Lung (tissue), 12 donors: Measurements from ENCODE around the gene TNK2. TPM values are rescaled to one million over a fixed set of nuclear protein-coding genes. Genes with fewer than 3 reads are reported as not detected.
"Not testable (repeated sequence)": the region's sequence is repeated elsewhere in the genome, so short reads cannot be mapped to it uniquely, and the experiment has no call there.

Experiments
- ATAC-seq: fragments of 200-7000 bp; cut with Tn5 transposase; one replicate; pipeline ENCODE4 v1.9.1; 2020; ENCODE audit warnings: moderate number of reproducible peaks; ENCODE audit not compliant: insufficient read depth, low FRiP score
- DNase-seq, 3 donors: peaks; one replicate each; pipeline ENCODE4 v3.0.0-alpha.2; 2013 to 2017
- H3K27ac ChIP-seq, 2 donors: one replicate each; pipeline ENCODE4 v1.5.1; 2013; ENCODE audit warnings: mild to moderate bottlenecking in 2 of 2, moderate library complexity in 2 of 2, control low read depth in 1 of 2, inconsistent platforms in 1 of 2, low read depth in 1 of 2, low read length in 1 of 2
- H3K27me3 ChIP-seq, 3 donors: one replicate each; pipeline ENCODE4 v1.5.1; 2013; ENCODE audit warnings: low read length in 2 of 3; ENCODE audit not compliant: control insufficient read depth in 3 of 3, insufficient read depth in 3 of 3
- H3K36me3 ChIP-seq, 4 donors: one replicate each; pipeline ENCODE4 v1.5.1; 2013; ENCODE audit warnings: low read length in 4 of 4, mild to moderate bottlenecking in 1 of 4, moderate library complexity in 1 of 4; ENCODE audit not compliant: control insufficient read depth in 4 of 4, insufficient read depth in 4 of 4
- H3K4me1 ChIP-seq, 5 donors: one replicate each; pipeline ENCODE4 v1.5.1; 2013; ENCODE audit warnings: low read length in 5 of 5, mild to moderate bottlenecking in 2 of 5, moderate library complexity in 1 of 5; ENCODE audit not compliant: control insufficient read depth in 5 of 5, insufficient read depth in 5 of 5
- H3K4me3 ChIP-seq: one replicate; pipeline ENCODE4 v1.5.1; 2013; ENCODE audit warnings: mild to moderate bottlenecking, control low read depth, moderate library complexity
- H3K9ac ChIP-seq, 2 donors: one replicate each; pipeline ENCODE4 v1.5.1; 2013; ENCODE audit warnings: low read length in 2 of 2, control low read depth in 1 of 2; ENCODE audit not compliant: insufficient read depth in 1 of 2
- H3K9me3 ChIP-seq, 4 donors: one replicate each; pipeline ENCODE4 v1.5.1; 2013; ENCODE audit warnings: low read length in 3 of 4, mild to moderate bottlenecking in 1 of 4, moderate library complexity in 1 of 4; ENCODE audit not compliant: control insufficient read depth in 4 of 4, insufficient read depth in 3 of 4
- WGBS, 2 donors: extraction: QIAGEN DNeasy Blood & Tissue Kit; methylation state at CpG; one replicate each; pipeline ENCODE4 v1.1.7; 2013; 5-methylcytosine and 5-hydroxymethylcytosine counted together
- polyA plus RNA-seq, 2 donors: library from polyadenylated mRNA; stranded (reverse); fragments of 200-250 nt; gene quantifications; one replicate each; pipeline ENCODE4 v1.2.1, GENCODE V29; 2013
- total RNA-seq, 2 donors: library from RNA; depleted of rRNA in 1 of 2; stranded (reverse); fragments of >200 nt in 1 of 2; gene quantifications; one replicate each; pipeline ENCODE4 v1.2.1, GENCODE V29; 2014 to 2021
- TF ChIP-seq, protein P1 (sequence below): IDR thresholded peaks from 2 replicates; pipeline ENCODE4 v1.5.1; 2012; ENCODE audit warnings: mild to moderate bottlenecking; ENCODE audit errors: control extremely low read depth, extremely low read depth
- donor health status: control.
- donor health status: control.
- donor health status: Bipolar disorder and iron deficiency.
- donor health status: healthy.
- donor health status: DM: yes; HTN: yes; CAD: no.

TNK2 gene
- total and polyA plus RNA-seq, 4 donors = 15.0 to 63.5 (median 35.6) TPM

DNA sequence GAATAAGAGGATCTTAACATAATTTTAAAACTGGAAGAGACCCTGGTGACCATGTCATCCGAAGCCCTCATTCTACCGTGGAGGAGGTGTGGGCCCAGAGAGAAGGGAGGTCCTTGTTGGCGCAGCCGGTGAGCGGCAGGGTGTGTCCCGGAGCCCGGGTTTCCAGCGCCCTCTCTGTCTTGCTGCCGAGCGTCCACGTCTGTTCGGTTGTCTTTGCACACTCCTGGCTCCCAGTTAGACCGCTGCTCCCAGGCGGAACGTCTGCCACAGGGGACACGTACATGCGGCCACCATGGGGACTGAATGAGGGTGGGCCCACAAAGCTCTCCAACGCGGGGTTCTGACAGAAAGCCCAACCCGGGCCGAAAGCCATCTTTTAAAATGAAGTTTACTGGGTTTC is 90.0 kb downstream of the TNK2 start:
- no peak overlapping the region for H3K9ac ChIP-seq
- H3K27me3 ChIP-seq = peaks cover 0 to 9% (median 0%) of the 10 kb centered on the region in 3 donors
- H3K4me1 ChIP-seq = peaks cover 0 to 4% (median 0%) of the 10 kb centered on the region in 5 donors
- ATAC-seq (no peak), DNase-seq (no peak)
- TF ChIP-seq, protein P1, sequence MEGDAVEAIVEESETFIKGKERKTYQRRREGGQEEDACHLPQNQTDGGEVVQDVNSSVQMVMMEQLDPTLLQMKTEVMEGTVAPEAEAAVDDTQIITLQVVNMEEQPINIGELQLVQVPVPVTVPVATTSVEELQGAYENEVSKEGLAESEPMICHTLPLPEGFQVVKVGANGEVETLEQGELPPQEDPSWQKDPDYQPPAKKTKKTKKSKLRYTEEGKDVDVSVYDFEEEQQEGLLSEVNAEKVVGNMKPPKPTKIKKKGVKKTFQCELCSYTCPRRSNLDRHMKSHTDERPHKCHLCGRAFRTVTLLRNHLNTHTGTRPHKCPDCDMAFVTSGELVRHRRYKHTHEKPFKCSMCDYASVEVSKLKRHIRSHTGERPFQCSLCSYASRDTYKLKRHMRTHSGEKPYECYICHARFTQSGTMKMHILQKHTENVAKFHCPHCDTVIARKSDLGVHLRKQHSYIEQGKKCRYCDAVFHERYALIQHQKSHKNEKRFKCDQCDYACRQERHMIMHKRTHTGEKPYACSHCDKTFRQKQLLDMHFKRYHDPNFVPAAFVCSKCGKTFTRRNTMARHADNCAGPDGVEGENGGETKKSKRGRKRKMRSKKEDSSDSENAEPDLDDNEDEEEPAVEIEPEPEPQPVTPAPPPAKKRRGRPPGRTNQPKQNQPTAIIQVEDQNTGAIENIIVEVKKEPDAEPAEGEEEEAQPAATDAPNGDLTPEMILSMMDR = no peak
- H3K27ac ChIP-seq = no peak overlapping the region
- no peaks in the 10 kb centered on the region for H3K36me3 ChIP-seq
- 92 to 95% methylated on average over 21 of the region's 21 CpGs for WGBS, 2 donors
- H3K4me3 ChIP-seq = no peak overlapping the region
- no peaks in the 10 kb centered on the region for H3K9me3 ChIP-seq

DNA sequence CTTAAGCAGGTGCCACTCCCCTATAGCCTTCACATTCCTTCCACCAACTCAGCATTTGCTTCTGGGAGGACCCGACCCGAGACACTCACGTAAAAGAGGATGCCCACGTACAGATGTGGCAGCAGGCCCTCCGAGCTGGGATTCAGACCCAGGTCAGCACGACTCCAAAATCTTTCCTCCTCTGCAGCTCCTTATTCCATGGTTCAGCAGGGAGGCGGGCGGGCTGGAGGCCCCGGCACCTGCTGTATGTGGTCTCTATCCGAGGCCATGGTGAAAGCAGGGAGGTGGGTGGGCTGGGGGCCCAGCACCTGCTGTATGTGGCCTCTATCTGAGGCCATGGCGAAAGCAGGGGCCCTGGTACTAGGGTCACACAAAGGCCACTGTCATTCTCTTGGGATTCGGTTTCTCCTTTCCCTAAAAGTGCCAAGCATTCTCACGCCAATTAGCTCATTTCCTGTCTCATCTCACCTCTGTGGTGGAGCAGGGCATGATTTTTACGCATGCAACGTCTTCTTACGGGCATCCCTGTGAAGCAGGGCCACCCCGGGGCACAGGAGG is 90.7 kb downstream of the TNK2 start:
- DNase-seq (no peak), ATAC-seq (no peak)
- Histone ChIP-seq H3K27me3 (peaks cover 0 to 12% (median 0%) of the 10 kb centered on the region in 3 donors), H3K27ac (no peak overlapping the region), H3K4me1 (peaks cover 0 to 4% (median 0%) of the 10 kb centered on the region in 5 donors), H3K4me3 (no peak overlapping the region), H3K36me3 (no peaks in the 10 kb centered on the region), H3K9me3 (no peaks in the 10 kb centered on the region), H3K9ac (no peak overlapping the region)
- WGBS, 2 donors = 91 to 92% methylated on average over 17 of the region's 17 CpGs
- TF ChIP-seq, protein P1 = no peak

DNA sequence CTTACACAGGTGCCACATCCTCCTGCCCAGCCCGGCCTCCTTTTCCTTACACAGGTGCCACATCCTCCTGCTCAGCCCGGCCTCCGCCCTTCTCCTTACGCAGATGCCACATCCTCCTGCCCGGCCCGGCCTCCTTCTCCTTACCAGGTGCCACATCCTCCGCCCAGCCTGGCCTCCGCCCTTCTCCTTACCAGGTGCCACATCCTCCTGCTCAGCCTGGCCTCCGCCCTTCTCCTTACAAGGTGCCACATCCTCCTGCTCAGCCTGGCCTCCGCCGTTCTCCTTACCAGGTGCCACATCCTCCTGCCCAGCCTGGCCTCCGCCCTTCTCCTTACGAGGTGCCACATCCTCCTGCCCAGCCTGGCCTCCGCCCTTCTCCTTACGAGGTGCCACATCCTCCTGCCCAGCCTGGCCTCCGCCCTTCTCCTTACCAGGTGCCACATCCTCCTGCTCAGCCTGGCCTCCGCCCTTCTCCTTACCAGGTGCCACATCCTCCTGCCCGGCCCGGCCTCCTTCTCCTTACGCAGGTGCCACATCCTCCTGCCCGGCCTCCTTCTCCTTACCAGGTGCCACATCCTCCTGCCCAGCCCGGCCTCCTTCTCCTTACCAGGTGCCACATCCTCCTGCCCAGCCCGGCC is 92.0 kb downstream of the TNK2 start:
- WGBS, 2 donors = 89 to 93% methylated on average over 21 to 23 of the region's 23 CpGs
- DNase-seq, H3K36me3 ChIP-seq, H3K9ac ChIP-seq, H3K27ac ChIP-seq, ATAC-seq, H3K4me1 ChIP-seq, H3K9me3 ChIP-seq, H3K4me3 ChIP-seq: not testable (repeated sequence)
- peaks cover 0 to 19% (median 0%) of the 10 kb centered on the region in 3 donors for H3K27me3 ChIP-seq

DNA sequence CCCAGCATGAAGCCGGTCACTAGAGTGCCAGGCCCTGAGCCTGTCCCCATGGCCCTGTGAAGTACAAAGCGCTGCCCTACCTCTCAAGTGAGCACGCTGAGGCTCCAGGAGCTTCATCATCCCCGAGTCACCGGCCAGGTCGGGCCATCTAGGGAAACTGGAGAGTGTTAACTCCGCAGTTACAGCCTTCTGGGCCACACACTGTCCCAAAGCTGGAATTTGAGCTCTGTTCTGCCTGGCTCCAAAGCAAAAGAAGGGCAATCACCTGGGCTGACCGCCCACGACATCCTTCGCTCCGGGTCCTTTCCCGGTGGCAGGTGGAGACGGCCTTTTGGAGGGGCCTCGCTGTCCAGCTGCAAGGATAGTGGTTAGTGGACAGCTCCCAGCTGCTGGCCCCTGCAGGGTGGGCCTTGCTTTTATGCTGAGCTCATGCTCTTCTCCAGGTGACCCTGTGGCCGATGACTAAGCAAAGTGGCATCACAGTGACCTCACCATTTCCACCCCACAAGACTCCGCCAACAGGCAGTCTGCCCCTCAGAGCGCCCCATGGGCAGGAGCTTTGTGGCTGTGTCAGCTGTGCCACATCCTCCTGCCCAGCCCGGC is 93.1 kb downstream of the TNK2 start:
- no peak overlapping the region for H3K4me3 ChIP-seq
- peaks cover 0 to 25% (median 0%) of the 10 kb centered on the region in 3 donors for H3K27me3 ChIP-seq
- no peaks in the 10 kb centered on the region for H3K9me3 ChIP-seq
- H3K36me3 ChIP-seq = no peaks in the 10 kb centered on the region
- H3K9ac ChIP-seq = no peak overlapping the region
- no peaks in the 10 kb centered on the region for H3K4me1 ChIP-seq
- TF ChIP-seq, protein P1 = no peak
- no peak for ATAC-seq
- no peak overlapping the region for H3K27ac ChIP-seq
- DNase-seq = no peak
- WGBS, 2 donors = 77 to 82% methylated on average over 18 of the region's 18 CpGs
